ENCODE results near the gene ZNF670. TPM values are rescaled to one million over a fixed set of nuclear protein-coding genes. Genes with fewer than 3 reads are reported as not detected.
A peak's percentile ranks its signal among the peaks of the same experiment; 100 is the strongest.

The ZNF670 gene
- total RNA-seq, 1 donor from 2014 or later = 3.7 TPM

GRCh38 chr1:247089616-247090375, 11.2 kb upstream of the ZNF670 start:
- no peaks in the 10 kb centered on the region for H3K27me3 ChIP-seq (ENCODE audit: control insufficient read depth in 3 of 3, insufficient read depth in 3 of 3, low read length in 3 of 3)
- no peaks in the 10 kb centered on the region for H3K36me3 ChIP-seq (ENCODE audit: control insufficient read depth in 3 of 3, insufficient read depth in 3 of 3, low read length in 3 of 3)
- no peak overlapping the region for H3K4me3 ChIP-seq (ENCODE audit: low read length in 3 of 3)
- H3K9me3 ChIP-seq (ENCODE audit: control insufficient read depth in 3 of 3, low read length in 3 of 3) = no peaks in the 10 kb centered on the region
- H3K9ac ChIP-seq (ENCODE audit: low read depth in 1 of 3, low read length in 3 of 3) = no peak overlapping the region
- no peak overlapping the region for H3K27ac ChIP-seq (ENCODE audit: low read depth, low read length)
- H3K4me1 ChIP-seq (ENCODE audit: control insufficient read depth in 3 of 3, insufficient read depth in 3 of 3, low read length in 3 of 3) = no peaks in the 10 kb centered on the region

GRCh38 chr1:247088967-247089366, 10.4 kb upstream of the ZNF670 start:
- Histone ChIP-seq H3K9me3 (ENCODE audit: control insufficient read depth in 3 of 3, low read length in 3 of 3) (no peaks in the 10 kb centered on the region), H3K4me1 (ENCODE audit: control insufficient read depth in 3 of 3, insufficient read depth in 3 of 3, low read length in 3 of 3) (no peaks in the 10 kb centered on the region), H3K36me3 (ENCODE audit: control insufficient read depth in 3 of 3, insufficient read depth in 3 of 3, low read length in 3 of 3) (no peaks in the 10 kb centered on the region), H3K9ac (ENCODE audit: low read depth in 1 of 3, low read length in 3 of 3) (no peak overlapping the region), H3K4me3 (ENCODE audit: low read length in 3 of 3) (no peak overlapping the region), H3K27ac (ENCODE audit: low read depth, low read length) (no peak overlapping the region), H3K27me3 (ENCODE audit: control insufficient read depth in 3 of 3, insufficient read depth in 3 of 3, low read length in 3 of 3) (no peaks in the 10 kb centered on the region)

GRCh38 chr1:247087256-247087655, 8.6 kb upstream of the ZNF670 start:
- Histone ChIP-seq H3K27ac (ENCODE audit: low read depth, low read length) (no peak overlapping the region), H3K36me3 (ENCODE audit: control insufficient read depth in 3 of 3, insufficient read depth in 3 of 3, low read length in 3 of 3) (no peaks in the 10 kb centered on the region), H3K9me3 (ENCODE audit: control insufficient read depth in 3 of 3, low read length in 3 of 3) (no peaks in the 10 kb centered on the region), H3K4me1 (ENCODE audit: control insufficient read depth in 3 of 3, insufficient read depth in 3 of 3, low read length in 3 of 3) (no peaks in the 10 kb centered on the region), H3K4me3 (ENCODE audit: low read length in 3 of 3) (no peak overlapping the region), H3K9ac (ENCODE audit: low read depth in 1 of 3, low read length in 3 of 3) (no peak overlapping the region), H3K27me3 (ENCODE audit: control insufficient read depth in 3 of 3, insufficient read depth in 3 of 3, low read length in 3 of 3) (no peaks in the 10 kb centered on the region)

DNA sequence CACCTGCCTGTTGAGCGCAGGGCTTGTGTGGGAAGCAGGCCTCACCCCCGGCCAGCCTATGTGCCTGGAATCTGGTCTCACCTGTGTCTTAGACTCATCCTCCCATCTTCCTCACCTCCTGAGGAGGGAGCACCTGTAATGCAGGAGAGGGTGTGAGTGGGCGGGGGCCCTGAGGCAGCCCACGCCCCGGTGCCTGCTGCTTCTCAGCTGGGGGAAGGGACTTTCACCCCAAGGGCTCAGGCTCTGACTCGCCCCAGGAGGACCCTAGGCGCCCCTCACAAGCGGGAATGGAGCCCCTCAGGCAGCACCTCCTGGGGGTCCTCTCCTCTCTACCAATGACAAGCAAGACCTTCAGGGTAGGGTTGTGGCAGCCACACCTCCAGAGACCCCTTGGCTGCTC, 6.7 kb upstream of the ZNF670 start:
- Histone ChIP-seq H3K4me1 (ENCODE audit: control insufficient read depth in 3 of 3, insufficient read depth in 3 of 3, low read length in 3 of 3) (no peaks in the 10 kb centered on the region), H3K27ac (ENCODE audit: low read depth, low read length) (no peak overlapping the region), H3K27me3 (ENCODE audit: control insufficient read depth in 3 of 3, insufficient read depth in 3 of 3, low read length in 3 of 3) (no peaks in the 10 kb centered on the region), H3K9me3 (ENCODE audit: control insufficient read depth in 3 of 3, low read length in 3 of 3) (no peaks in the 10 kb centered on the region), H3K9ac (ENCODE audit: low read depth in 1 of 3, low read length in 3 of 3) (no peak overlapping the region), H3K4me3 (ENCODE audit: low read length in 3 of 3) (no peak overlapping the region), H3K36me3 (ENCODE audit: control insufficient read depth in 3 of 3, insufficient read depth in 3 of 3, low read length in 3 of 3) (no peaks in the 10 kb centered on the region)

GRCh38 chr1:247084771-247085170, 6.2 kb upstream of the ZNF670 start:
- no peaks in the 10 kb centered on the region for H3K9me3 ChIP-seq (ENCODE audit: control insufficient read depth in 3 of 3, low read length in 3 of 3)
- H3K36me3 ChIP-seq (ENCODE audit: control insufficient read depth in 3 of 3, insufficient read depth in 3 of 3, low read length in 3 of 3) = no peaks in the 10 kb centered on the region
- H3K27me3 ChIP-seq (ENCODE audit: control insufficient read depth in 3 of 3, insufficient read depth in 3 of 3, low read length in 3 of 3) = no peaks in the 10 kb centered on the region
- H3K4me3 ChIP-seq (ENCODE audit: low read length in 3 of 3) = no peak overlapping the region
- H3K27ac ChIP-seq (ENCODE audit: low read depth, low read length) = no peak overlapping the region
- H3K4me1 ChIP-seq (ENCODE audit: control insufficient read depth in 3 of 3, insufficient read depth in 3 of 3, low read length in 3 of 3) = no peaks in the 10 kb centered on the region
- H3K9ac ChIP-seq (ENCODE audit: low read depth in 1 of 3, low read length in 3 of 3) = no peak overlapping the region

DNA sequence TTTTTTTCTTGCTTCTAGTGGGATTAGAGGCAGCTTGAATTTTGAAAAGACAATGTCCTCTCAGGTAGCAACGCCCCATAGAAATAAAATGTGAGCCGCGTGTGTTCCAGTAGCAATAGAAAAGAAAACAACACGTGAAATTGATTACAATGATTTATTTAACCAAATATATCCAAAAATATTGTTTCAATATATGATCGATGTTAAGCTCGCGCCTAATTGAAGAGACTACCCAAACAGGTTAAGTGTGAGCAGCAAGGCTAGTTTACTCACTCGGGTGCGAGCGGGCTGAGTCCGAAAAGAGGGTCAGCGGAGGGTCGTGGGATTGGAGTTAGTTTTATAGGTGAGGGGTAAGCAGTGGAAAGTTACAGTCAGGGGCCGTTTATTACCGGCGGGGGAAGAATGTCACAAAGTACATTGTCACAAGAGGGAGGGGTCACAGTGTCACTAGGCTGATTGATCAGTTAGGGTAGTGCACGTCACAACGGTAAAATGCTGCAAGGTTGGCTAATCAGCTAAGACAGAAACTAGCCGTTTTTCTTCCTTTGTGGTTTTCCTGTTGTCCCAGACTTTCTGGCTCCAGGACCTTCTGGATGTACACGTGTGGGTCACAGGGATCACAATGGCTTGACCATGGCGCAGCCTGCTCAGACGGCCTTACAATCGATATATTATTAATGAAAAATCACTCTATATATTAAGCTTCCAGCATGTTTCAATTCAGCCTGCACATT, 697 bp upstream of the ZNF670 start:
- Histone ChIP-seq H3K27ac (ENCODE audit: low read depth, low read length) (no peak overlapping the region), H3K36me3 (ENCODE audit: control insufficient read depth in 3 of 3, insufficient read depth in 3 of 3, low read length in 3 of 3) (peaks cover 0 to 3% (median 0%) of the 10 kb centered on the region in 3 donors), H3K4me3 (ENCODE audit: low read length in 3 of 3) (peak overlapping the region; percentile 89 to 96 (median 95)), H3K9ac (ENCODE audit: low read depth in 1 of 3, low read length in 3 of 3) (peak overlapping the region; percentile 54 to 96 (median 92)), H3K9me3 (ENCODE audit: control insufficient read depth in 3 of 3, low read length in 3 of 3) (no peaks in the 10 kb centered on the region), H3K4me1 (ENCODE audit: control insufficient read depth in 3 of 3, insufficient read depth in 3 of 3, low read length in 3 of 3) (peaks cover 5 to 11% (median 8%) of the 10 kb centered on the region in 3 donors), H3K27me3 (ENCODE audit: control insufficient read depth in 3 of 3, insufficient read depth in 3 of 3, low read length in 3 of 3) (no peaks in the 10 kb centered on the region)

GRCh38 chr1:247077876-247078257, 744 bp downstream of the ZNF670 start:
- no peaks in the 10 kb centered on the region for H3K9me3 ChIP-seq (ENCODE audit: control insufficient read depth in 3 of 3, low read length in 3 of 3)
- H3K9ac ChIP-seq (ENCODE audit: low read depth in 1 of 3, low read length in 3 of 3) = peak overlapping the region; percentile 88 to 96 (median 92)
- H3K27ac ChIP-seq (ENCODE audit: low read depth, low read length) = peak overlapping the region; percentile 68
- peaks cover 5 to 11% (median 8%) of the 10 kb centered on the region in 3 donors for H3K4me1 ChIP-seq (ENCODE audit: control insufficient read depth in 3 of 3, insufficient read depth in 3 of 3, low read length in 3 of 3)
- H3K36me3 ChIP-seq (ENCODE audit: control insufficient read depth in 3 of 3, insufficient read depth in 3 of 3, low read length in 3 of 3) = peaks cover 0 to 3% (median 0%) of the 10 kb centered on the region in 3 donors
- peak overlapping the region; percentile 89 to 96 (median 95) for H3K4me3 ChIP-seq (ENCODE audit: low read length in 3 of 3)
- H3K27me3 ChIP-seq (ENCODE audit: control insufficient read depth in 3 of 3, insufficient read depth in 3 of 3, low read length in 3 of 3) = no peaks in the 10 kb centered on the region

DNA sequence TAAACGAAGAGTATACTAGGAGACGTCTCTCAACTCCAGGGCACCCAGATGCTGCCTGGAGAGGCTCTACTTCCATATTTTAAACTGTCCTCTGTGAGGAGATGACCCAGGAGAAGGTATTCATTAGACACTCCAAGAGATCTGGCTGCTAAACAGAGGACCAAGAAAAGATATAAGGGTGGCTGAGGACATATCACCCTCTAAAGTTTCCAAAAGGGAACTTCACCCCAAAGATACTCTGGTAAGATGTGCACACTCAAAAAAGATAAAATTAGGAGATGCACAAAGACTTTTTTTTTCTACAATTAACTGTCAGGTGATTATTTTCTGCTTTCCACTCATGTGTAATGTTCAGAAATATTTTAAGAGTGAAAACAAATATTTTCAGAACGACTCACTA, 1.4 kb downstream of the ZNF670 start:
- Histone ChIP-seq H3K9ac (ENCODE audit: low read depth in 1 of 3, low read length in 3 of 3) (no peak overlapping the region), H3K36me3 (ENCODE audit: control insufficient read depth in 3 of 3, insufficient read depth in 3 of 3, low read length in 3 of 3) (peaks cover 0 to 3% (median 0%) of the 10 kb centered on the region in 3 donors), H3K27me3 (ENCODE audit: control insufficient read depth in 3 of 3, insufficient read depth in 3 of 3, low read length in 3 of 3) (no peaks in the 10 kb centered on the region), H3K9me3 (ENCODE audit: control insufficient read depth in 3 of 3, low read length in 3 of 3) (no peaks in the 10 kb centered on the region), H3K4me3 (ENCODE audit: low read length in 3 of 3) (peak overlapping the region in 1 of 3 donors; percentile 95), H3K4me1 (ENCODE audit: control insufficient read depth in 3 of 3, insufficient read depth in 3 of 3, low read length in 3 of 3) (peaks cover 5 to 11% (median 8%) of the 10 kb centered on the region in 3 donors), H3K27ac (ENCODE audit: low read depth, low read length) (no peak overlapping the region)

- Histone ChIP-seq H3K36me3 (ENCODE audit: control insufficient read depth in 3 of 3, insufficient read depth in 3 of 3, low read length in 3 of 3) (peaks cover 0 to 2% (median 0%) of the 10 kb centered on the region in 3 donors), H3K27ac (ENCODE audit: low read depth, low read length) (no peak overlapping the region), H3K4me1 (ENCODE audit: control insufficient read depth in 3 of 3, insufficient read depth in 3 of 3, low read length in 3 of 3) (no peaks in the 10 kb centered on the region), H3K9ac (ENCODE audit: low read depth in 1 of 3, low read length in 3 of 3) (no peak overlapping the region), H3K4me3 (ENCODE audit: low read length in 3 of 3) (no peak overlapping the region), H3K27me3 (ENCODE audit: control insufficient read depth in 3 of 3, insufficient read depth in 3 of 3, low read length in 3 of 3) (no peaks in the 10 kb centered on the region), H3K9me3 (ENCODE audit: control insufficient read depth in 3 of 3, low read length in 3 of 3) (peaks cover 0 to 2% (median 0%) of the 10 kb centered on the region in 3 donors)
Measured at GRCh38 chr1:247070645-247071044, 8.0 kb downstream of the ZNF670 start.

DNA sequence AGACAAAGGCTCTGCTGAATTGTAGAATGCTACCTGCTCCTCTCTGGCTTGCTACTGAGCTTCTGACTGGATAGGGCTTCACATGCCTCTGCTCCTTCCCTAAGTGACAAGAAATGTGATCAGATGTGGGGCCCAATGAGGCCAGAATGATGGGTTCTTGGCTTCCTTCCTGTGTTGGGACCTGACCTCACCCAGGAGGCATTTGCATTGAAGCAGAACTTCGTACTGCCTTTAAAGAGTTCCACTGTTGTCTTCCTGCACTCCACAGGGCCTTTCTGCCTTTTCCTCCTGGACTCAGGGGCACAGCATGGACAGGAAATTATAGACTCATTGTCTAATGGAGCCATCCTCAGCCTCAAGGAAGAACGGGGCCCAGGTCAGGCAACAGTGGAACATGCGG, 14.3 kb downstream of the ZNF670 start:
- Histone ChIP-seq H3K9me3 (ENCODE audit: control insufficient read depth in 3 of 3, low read length in 3 of 3) (peaks cover 0 to 3% (median 2%) of the 10 kb centered on the region in 3 donors), H3K36me3 (ENCODE audit: control insufficient read depth in 3 of 3, insufficient read depth in 3 of 3, low read length in 3 of 3) (no peaks in the 10 kb centered on the region), H3K4me3 (ENCODE audit: low read length in 3 of 3) (no peak overlapping the region), H3K27ac (ENCODE audit: low read depth, low read length) (no peak overlapping the region), H3K9ac (ENCODE audit: low read depth in 1 of 3, low read length in 3 of 3) (no peak overlapping the region), H3K4me1 (ENCODE audit: control insufficient read depth in 3 of 3, insufficient read depth in 3 of 3, low read length in 3 of 3) (no peaks in the 10 kb centered on the region), H3K27me3 (ENCODE audit: control insufficient read depth in 3 of 3, insufficient read depth in 3 of 3, low read length in 3 of 3) (no peaks in the 10 kb centered on the region)
